ENCODE measurements around the gene NPPB.

The NPPB gene

GRCh38 chr1:11880911-11881748 is 22.4 kb upstream of the NPPB start:
- no peak for DNase-seq

- DNase-seq, result no peak
Measured at GRCh38 chr1:11880181-11880575, 21.4 kb upstream of the NPPB start.

GRCh38 chr1:11879311-11880180 is 20.8 kb upstream of the NPPB start:
- no peak for DNase-seq

GRCh38 chr1:11878891-11879190 is 20.1 kb upstream of the NPPB start:
- DNase-seq, result no peak

- DNase-seq, result no peak
Measured at GRCh38 chr1:11878081-11878890, 19.5 kb upstream of the NPPB start.

- DNase-seq, result no peak
Measured at GRCh38 chr1:11877074-11877473, 18.3 kb upstream of the NPPB start.

- no peak for DNase-seq
Measured at GRCh38 chr1:11875094-11875493, 16.3 kb upstream of the NPPB start.

- DNase-seq, result no peak
Measured at GRCh38 chr1:11874624-11875023, 15.9 kb upstream of the NPPB start.

- DNase-seq, result no peak
Measured at GRCh38 chr1:11874258-11874562, 15.5 kb upstream of the NPPB start.

- DNase-seq, result no peak
Measured at GRCh38 chr1:11873395-11874257, 14.9 kb upstream of the NPPB start.

GRCh38 chr1:11872545-11872944 is 13.8 kb upstream of the NPPB start:
- DNase-seq, result no peak

- no peak for DNase-seq
Measured at GRCh38 chr1:11869650-11870207, 11.0 kb upstream of the NPPB start.

- no peak for DNase-seq
Measured at GRCh38 chr1:11869104-11869503, 10.4 kb upstream of the NPPB start.

GRCh38 chr1:11868331-11868980 is 9.7 kb upstream of the NPPB start:
- no peak for DNase-seq

GRCh38 chr1:11862890-11863289 is 4.1 kb upstream of the NPPB start:
- no peak for DNase-seq

GRCh38 chr1:11860587-11860986 is 1.8 kb upstream of the NPPB start:
- no peak for DNase-seq

GRCh38 chr1:11860083-11860482 is 1.3 kb upstream of the NPPB start:
- DNase-seq, result no peak

- DNase-seq, result peak; percentile 34 to 57
Measured at GRCh38 chr1:11858968-11859871, 475 bp upstream of the NPPB start.

- DNase-seq, result no peak
Measured at GRCh38 chr1:11858158-11858557, 587 bp downstream of the NPPB start.

GRCh38 chr1:11857164-11857851 is 1.4 kb downstream of the NPPB start:
- DNase-seq, result no peak
